C1 segment of cervical spinal cord (tissue), 14 donors: Measurements from ENCODE around the gene PKD1L1.
"Not testable (repeated sequence)": the region's sequence is repeated elsewhere in the genome, so short reads cannot be mapped to it uniquely, and the experiment has no call there.

ENCODE experiments used
- DNase-seq, 14 donors: peaks; one replicate each; lab custom pipeline; 2025; lab: John Stamatoyannopoulos, UW

The PKD1L1 gene

DNA sequence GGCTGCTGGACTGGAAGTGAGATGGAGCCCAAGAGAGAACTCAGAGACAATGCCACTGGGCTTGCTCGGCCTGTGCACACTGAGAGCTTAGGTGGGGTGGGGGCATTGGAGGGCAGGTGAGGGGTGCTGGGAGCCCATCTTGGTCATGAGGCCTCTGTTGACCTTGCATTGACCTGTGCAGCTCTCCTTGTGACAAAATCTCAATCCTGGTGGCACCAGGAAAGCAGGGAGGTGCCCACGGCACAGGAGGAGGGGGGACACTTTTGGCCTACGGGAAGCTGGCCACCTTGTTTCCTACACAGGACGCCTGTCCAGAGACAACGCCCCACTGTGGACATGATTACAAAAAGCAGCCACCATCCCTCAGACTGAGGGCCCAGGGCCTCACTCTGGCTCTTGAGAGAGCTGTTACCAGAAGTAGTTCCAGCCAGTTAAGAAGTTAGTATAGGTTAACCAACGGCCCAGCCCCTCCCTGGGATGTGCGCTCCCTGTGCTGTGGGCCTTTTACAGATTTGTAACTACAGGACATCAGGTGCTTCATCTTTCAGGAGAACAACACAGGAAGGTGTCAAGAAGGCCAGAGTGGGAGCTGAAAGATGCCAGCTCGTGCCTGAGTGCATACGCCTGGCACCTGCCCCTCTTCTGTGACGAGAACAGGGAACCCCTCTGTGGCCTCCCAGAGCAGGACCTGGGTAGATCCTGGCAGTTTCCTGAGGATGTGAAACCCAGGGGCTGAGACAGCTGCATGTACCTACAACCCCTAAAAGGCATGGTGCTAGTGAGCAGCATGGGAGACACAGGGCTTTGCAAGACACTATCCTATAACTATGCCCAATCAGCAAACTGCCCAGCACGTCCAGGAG, 10.3 kb downstream of the PKD1L1 start:
- DNase-seq = no peak

DNA sequence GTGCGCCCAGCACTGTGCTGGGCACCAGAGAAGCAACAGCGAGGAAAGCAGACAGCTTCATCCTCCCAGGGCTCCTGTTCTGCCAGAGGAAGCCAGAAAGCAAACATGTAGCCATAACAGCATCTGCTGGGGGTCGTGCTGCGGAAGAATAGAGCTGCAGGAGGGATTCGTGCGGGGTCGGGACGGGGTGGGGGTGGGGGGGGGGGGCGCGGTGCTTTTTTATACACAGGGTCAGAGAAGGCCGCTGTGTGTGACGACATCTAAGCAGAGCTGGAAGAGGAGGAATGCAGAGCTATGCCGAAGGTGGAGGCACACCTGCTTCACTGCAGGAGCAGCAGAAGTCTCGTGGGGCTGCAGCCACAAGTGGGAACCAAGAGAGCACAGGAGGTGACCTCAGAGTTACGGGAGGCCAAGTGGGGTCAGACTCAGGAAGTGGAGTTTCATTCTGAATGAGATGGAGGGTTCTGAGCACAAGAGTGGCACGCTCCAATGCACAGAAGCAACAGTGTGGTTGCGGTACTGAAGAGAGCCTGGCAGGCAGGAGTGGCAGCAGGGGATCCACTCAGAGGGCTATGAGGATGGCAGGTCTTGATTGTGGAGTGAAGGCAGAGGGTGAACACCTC, 11.1 kb downstream of the PKD1L1 start:
- DNase-seq = no peak

DNA sequence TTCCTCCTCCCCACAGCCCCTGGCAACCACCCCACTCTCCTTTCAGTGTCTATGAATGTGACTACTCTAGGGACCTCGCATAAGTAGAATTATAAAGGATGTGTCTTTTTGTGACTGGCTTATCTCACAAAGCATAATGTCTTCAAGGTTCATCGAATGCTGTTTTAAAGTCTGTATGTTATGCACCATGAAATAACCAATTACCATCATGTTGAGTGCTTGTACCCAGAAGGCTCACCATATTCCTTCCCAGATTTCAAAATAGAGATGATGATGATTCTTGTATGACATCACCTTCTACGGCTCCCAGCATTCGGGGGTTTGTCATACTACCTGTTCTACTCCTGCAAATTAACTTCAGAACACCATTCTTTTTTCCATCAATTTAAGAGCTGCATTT, 11.9 kb downstream of the PKD1L1 start:
- no peak for DNase-seq

DNA sequence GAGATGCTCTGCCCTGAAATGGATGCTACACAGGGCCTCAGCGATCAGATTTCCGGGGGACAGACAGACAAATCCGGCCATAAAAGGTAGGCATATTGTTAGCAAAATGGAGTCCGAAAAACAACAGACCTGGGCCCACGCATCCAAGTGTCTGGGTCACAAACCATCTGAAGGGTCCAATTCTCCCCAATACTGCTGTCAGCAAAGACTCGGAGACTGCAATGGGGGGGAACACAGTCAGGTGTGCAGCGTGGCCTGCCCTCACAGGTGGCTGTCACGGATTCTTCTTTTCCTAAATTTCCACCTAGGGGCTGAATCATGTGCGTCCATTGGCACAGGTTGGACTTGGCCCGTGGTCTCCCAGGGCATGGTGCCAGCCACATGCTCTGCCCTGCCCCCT, 12.9 kb downstream of the PKD1L1 start:
- DNase-seq = no peak

DNA sequence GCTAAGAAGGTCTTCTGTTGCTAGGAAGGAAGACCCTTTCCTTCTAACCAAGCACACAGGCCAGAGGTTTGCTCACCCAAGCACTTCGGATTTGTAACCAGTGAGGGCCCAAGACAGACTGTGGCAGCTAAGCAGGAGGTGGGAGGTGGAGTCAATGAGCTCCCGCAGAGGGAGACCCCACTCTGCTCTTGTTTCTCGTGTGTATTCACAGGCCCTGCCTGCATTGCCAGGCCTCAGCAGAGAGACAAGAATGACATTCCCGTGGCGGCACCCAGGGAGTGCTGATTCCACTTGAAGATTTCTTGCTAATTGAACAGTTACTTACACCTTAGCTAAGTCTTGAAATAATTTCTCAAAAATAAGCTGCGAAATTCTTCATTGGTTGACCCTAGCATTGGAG, 13.4 kb downstream of the PKD1L1 start:
- DNase-seq = no peak

DNA sequence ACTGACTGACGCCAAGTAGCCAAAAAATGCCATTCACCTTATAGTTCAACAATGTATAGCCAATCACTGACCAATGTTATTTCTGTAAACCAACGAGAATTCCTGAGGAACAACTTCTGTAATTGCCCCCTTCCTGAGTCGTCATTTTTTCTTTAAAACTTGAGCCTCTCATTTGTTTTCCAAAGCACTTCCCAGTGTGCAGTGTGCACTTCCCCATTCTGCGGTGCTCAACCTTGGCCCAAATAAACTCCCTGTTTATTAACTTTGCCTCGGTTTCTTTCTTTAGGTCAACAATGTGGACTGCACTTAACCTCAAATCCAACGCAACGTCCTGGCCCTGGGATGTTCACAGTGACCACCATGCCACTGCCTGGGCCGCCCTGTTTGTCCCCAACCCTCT, 15.1 kb downstream of the PKD1L1 start:
- DNase-seq = no peak

DNA sequence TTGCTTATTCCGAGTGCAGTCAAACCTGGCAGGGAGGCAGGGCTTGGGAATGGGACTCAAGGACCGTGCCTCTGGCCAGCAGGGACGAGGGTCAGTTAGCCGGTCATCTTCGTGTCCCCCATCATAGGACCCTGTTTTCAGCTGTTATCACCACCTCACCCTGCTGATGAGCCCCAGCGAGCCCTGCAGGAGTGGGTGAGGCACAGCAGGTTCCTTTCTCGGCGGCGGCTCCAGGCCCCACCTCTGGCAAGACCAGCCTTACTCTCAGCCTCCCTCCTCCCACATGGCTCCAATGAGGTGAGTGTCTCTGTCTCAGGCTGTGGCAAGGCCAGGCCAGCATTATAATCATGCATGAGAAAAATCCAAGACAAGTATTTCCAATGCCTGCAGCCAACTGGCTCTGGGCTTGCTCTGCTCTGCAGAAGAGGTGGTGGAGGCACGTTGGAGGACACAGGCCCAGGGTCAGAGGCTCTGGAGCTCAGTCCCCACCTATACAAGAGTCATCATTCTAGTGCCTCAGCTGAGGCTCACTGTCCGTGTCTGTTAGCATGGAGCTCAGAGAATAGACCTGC, 15.7 kb downstream of the PKD1L1 start:
- DNase-seq = no peak

DNA sequence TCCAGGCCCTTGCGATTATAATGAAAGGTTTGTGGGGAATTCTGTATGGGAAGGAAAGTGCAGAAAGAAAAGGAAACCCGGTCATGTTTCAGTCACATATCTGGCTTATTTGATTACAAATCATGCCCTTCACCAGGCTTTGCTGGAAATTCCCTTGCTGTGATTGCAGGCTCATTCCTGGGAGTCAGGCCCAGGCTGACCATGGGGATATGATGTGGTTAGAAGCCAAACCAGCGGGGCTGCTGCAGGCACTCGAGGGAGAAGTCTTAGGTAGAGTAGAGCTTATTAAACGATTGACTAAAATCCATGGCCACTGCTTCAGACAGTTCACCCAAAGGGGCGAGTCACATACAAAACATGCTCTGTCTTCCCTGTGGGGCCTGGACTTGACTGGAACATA, 16.2 kb downstream of the PKD1L1 start:
- no peak for DNase-seq

DNA sequence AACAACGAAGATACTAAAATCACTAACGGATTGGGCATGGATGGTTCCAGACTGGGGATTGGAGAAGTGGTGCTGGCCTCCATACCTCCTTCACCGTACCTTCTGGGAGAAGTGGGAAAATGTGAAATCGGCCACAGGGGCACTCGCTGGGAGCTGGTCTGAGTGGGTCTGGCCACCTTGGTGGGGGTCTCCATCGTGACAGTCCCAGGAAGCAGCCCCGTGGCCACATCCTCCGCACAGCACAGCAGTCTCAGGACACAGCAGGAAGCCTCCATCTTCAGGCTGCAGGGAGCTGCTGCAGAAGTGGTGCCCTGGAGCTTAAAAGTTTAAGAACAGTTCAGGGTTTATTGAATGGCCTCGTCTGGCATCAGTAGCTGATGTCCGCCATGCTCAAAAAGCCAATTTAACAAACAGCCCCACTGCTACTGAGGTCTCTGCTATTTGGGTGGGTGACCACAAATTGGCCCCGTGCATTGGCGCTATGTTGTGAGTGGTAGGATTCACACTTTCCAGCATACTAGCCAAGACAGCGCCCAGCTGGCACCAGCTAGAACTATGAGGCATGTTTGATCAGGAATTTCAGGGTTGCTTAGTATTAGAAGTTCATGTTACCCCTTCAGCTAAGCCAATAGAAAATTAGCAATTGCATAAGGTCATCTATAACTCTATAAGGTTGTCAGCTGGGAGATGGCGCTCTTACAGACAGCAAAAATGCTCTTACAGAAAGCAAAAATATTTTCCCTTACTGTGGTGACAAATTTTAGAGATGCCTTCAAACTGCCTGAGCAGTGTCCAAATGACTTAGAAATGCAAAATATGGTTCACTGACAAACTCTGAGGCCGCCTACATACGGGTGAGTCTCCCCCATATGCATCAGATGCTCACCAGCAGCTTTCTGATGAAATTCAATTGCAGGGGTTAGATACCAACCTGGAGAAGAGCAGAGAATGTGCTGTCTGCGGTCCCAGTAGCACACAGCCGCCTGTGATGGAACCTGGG, 17.0 kb downstream of the PKD1L1 start:
- no peak for DNase-seq

DNA sequence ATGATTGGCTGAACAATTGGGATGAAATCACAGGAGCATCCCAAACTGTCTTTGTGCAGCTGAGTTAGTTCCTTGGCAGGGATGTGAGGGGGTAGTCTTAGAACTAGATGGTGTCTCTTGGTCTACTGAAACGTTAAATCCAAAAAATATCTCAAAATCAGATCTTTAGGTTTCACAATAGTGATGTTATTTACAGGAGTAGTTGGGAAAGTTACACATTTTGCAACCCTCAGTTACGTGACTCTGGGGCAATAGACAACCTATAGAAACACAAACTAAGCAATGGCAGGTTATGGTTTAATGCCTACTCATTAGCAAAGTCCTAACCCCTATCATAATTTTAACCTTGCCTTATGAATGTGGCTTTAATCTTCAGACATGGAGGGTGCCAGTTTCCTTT, 24.0 kb downstream of the PKD1L1 start:
- DNase-seq = no peak

DNA sequence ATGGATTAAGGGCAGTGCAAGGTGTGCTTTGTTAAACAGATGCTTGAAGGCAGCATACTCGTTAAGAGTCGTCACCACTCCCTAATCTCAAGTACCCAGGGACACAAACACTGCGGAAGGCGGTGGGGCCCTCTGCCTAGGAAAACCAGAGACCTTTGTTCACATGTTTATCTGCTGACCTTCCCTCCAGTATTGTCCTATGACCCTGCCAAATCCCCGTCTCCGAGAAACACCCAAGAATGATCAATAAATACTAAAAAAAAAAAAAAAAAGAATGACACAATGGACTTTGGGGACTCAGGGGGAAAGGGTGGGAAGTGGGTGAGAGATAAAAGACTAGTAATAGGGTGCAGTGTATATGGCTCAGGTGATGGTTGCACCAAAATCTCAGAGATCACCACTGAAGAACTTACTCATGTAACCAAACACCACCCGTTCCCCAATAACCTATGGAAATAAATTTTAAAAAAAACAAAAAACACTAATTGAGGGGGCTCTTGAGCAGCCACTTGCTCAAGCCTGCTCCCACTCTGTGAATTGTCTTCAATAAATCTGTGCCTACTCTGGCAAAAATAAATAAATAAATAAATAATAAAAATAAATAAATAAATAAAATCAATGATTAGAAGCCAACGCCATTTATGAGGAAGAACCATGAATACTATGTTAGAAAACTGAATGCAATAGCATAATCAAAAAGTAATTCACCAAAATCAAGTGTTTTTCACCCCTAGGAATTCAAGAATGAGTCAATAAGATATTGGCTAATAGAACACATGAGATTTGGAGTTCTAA, 25.0 kb downstream of the PKD1L1 start:
- DNase-seq = not testable (repeated sequence)

DNA sequence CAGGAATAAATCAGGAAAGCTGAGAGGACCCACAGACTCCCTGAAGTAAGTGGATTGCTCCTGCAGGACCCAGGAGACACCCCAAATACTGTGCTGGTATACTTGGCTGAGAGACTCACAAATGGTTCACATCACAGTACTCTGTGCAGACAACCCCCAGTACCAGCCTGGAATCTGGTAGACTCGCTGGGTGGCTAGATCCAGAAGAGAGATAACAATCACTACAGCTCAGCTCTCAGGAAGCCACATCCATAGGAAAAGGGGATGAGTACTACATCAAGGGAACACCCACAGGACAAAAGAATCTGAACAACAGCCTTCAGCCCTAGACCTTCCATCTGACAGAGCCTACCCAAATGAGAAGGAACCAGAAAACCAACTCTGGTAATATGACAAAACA, 31.8 kb downstream of the PKD1L1 start:
- DNase-seq = not testable (repeated sequence)

DNA sequence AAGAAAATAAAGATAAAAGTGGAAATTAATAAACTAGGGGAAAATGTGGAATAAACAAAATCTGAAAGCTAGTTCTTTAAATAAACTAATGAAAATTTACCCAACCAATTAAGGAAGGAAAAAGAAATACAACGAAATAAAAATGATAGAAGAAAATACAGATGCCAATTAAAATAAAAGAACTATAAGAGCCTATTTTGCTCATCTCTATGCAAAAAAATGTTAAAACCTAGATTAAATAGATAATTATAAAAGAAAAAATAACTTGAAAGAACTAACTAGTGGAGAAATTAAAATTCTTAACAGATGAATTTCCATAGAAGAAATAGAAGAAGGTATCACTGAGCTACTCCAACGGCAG, 32.7 kb downstream of the PKD1L1 start:
- no peak for DNase-seq

DNA sequence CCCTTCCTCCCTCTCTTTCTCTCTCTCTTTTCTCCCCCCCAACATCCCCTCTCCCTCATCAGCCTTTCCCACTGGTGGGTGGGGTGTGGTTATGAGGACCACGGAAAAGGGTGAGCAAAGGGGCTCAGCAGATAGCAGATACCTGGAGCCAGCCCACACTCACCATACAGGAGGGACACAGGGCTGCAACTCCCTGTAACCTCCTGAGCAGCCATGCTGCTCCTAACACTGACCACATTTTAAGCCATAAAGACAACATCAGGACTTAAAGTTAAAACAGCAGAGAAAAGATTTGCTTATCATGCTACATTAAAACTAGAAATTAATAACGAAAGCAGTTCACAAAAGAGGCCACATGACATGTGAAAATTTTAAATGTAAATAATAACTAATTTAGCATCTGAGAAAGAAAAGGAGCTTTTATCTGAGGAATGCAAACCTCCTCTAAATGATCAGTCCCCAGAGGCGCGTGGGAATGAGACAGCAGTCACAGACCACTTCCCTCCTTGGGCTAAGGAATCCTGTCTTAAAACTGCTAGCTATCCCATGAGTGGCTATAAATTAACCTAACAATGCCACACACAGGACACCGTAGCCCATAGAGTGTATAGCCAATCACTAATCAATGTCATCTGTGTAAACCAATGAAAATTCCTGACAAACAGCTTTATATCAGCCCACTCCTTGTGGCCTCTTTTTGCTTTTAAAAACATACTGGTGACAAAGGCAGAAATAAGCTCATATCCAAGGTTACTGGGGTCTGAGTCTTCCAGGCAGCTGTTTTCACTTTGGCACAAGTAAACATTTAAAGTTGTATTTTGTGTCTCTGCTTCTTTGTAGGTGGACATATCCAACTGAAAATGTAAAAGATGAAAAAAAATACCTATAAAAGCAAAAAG, 33.3 kb downstream of the PKD1L1 start:
- no peak for DNase-seq

DNA sequence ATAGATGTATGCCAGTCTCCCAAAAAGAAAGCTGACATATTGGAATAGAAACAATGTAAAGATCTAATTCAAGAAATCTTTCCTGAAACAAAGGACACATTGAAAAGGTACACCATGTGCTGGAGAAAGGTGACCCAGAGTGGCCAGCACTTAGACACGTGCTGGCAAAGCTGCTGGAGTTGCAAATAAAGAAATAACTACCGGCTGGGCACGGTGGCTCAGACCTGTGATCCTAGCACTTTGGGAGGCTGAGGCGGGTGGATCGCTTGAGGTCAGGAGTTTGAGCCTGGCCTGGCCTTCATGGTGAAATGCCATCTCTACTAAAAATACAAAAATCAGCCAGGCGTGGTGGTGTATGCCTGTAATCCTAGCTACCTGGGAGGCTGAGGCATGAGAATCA, 35.9 kb downstream of the PKD1L1 start:
- no peak for DNase-seq

DNA sequence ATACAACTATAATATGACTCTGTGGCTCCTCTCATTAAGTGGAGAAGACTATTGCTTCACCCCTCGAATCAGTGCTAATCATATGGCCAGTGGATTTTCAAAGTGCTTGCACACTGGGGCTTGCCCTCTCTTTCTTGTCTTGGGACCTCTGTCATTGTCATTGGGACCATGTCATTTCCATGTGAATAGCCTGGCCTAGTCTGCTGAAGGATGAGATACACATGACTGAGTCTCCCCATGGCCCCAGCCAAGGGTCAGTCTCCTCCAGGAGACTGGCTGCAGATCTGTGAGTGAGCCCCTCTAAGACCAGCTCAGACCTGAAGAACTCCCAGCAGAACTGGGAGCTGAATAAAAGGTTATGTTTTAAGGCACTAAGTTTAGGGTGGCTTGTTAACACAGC, 39.5 kb downstream of the PKD1L1 start:
- DNase-seq = no peak

DNA sequence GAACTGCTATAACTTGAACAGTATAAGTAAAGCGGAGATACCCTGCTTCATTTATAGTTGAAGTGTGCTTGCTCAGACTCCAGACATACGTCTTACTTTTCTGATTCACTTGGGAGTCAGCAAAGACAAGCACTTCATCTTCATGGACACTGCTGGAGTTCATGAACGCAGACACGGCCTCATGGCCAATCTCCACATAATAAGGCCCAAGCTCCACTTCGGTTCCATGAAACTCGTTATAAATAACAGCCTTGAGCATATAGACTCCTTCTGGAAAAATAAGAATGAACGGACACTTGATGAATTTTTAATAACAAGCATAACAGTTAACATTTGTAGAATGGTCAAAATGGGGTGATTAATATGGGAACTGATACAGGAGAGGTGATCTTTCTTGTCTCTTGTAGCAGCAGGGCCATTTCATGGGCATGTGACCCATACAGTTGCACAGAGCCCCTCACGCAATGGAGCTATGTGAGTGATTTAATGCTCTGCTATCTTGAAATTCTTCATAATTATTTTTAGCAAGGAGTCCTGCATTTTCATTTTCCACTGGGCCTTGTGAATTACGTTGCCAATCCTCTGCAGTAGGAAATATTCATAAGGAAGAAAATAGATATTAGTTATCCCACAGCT, 40.2 kb downstream of the PKD1L1 start:
- DNase-seq = no peak

DNA sequence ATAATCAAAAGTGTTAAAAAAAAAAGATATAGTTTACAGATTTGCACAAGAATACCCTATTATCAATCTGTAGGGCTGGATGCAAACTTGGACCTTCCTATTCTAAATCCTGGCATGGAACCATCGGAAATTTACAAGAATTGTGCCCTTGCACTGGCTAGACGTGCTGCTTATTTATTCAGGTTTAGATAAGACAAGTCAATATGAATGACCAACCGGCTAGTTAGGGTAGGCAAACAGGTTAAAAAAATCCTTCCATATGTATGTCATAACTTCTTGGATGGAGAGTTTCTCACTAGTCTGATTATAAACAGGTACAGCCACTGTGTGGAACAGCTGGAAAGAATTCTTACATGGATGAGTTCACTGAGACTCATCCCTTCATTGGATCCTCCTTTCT, 41.4 kb downstream of the PKD1L1 start:
- DNase-seq = no peak
